H1 (cell line): ENCODE results near the gene SHMT2. TPM values are rescaled to one million over a fixed set of nuclear protein-coding genes. Genes with fewer than 3 reads are reported as not detected.
A peak's percentile ranks its signal among the peaks of the same experiment; 100 is the strongest.

ENCODE experiments used
- CTCF ChIA-PET: fragments of 300-600 bp; sonication (Branson Sonifier 250); formaldehyde crosslinking; loops from one replicate; lab custom pipeline; 2021; ENCODE audit not compliant: partially characterized antibody; lab: Charles Lee
- POLR2A ChIA-PET: fragments of 300-600 bp; sonication (Branson Sonifier 250); formaldehyde crosslinking; loops from one replicate; lab custom pipeline; 2021; ENCODE audit warnings: inconsistent platforms; ENCODE audit not compliant: partially characterized antibody; lab: Charles Lee
- DNase-seq, 2 experiments: peaks; one replicate each; pipeline versions ENCODE4 v3.0.0 to v3.0.0-alpha.2; 2010 to 2022; ENCODE audit warnings: low spot score in 2 of 2, low read depth in 1 of 2, mixed read lengths in 1 of 2
- FAIRE-seq: peaks from 2 replicates; lab custom pipeline; 2011; peaks lifted over from hg19 to GRCh38; lab: Jason Lieb, UNC
- H2AFZ ChIP-seq: 2 replicates; pipeline ENCODE4 v1.8.1; 2012; ENCODE audit warnings: low read length, inconsistent platforms
- H2AK5ac ChIP-seq: 2 replicates; pipeline ENCODE4 v1.6.1; 2013; ENCODE audit warnings: low read depth, low read length
- H2BK120ac ChIP-seq: replicated peaks from 2 replicates; pipeline ENCODE3; 2013; ENCODE audit warnings: low read depth, low read length, inconsistent platforms
- H2BK12ac ChIP-seq: 2 replicates; pipeline ENCODE4 v1.6.1; 2013; ENCODE audit warnings: low read depth, low read length
- H2BK15ac ChIP-seq: 2 replicates; pipeline ENCODE4 v1.6.1; 2013; ENCODE audit warnings: low read length
- H2BK20ac ChIP-seq: 2 replicates; pipeline ENCODE4 v1.6.1; 2013; ENCODE audit warnings: low read length
- H2BK5ac ChIP-seq: 2 replicates; pipeline ENCODE4 v1.6.1; 2013; ENCODE audit warnings: low read depth, low read length
- H3K14ac ChIP-seq: 2 replicates; pipeline ENCODE4 v1.6.1; 2013; ENCODE audit warnings: inconsistent platforms; ENCODE audit not compliant: insufficient read length
- H3K18ac ChIP-seq: 2 replicates; pipeline ENCODE4 v1.6.1; 2013; ENCODE audit warnings: low read length; ENCODE audit errors: extremely low read depth
- H3K23ac ChIP-seq: 2 replicates; pipeline ENCODE4 v1.6.1; 2013; ENCODE audit warnings: inconsistent platforms; ENCODE audit not compliant: insufficient read length
- H3K23me2 ChIP-seq: 2 replicates; pipeline ENCODE4 v1.6.1; 2013; ENCODE audit warnings: low read depth, low read length
- H3K27ac ChIP-seq: 2 replicates; pipeline ENCODE4 v1.6.1; 2011; ENCODE audit warnings: low read depth, low read length, inconsistent platforms
- H3K27me3 ChIP-seq, 4 experiments: replicated peaks in 1 of 4; 1 replicate in 1 of 4; 2 replicates in 3 of 4; pipeline versions ENCODE4 v1.6.1 to v1.8.1; 2011 to 2013; ENCODE audit warnings: low read length in 3 of 4, mild to moderate bottlenecking in 3 of 4, inconsistent platforms in 2 of 4, mixed read lengths in 2 of 4, moderate library complexity in 1 of 4; ENCODE audit not compliant: control insufficient read depth in 3 of 4, insufficient read depth in 3 of 4; ENCODE audit errors: extremely low read depth in 1 of 4
- H3K36me3 ChIP-seq, 4 experiments: 2 replicates each; pipeline versions ENCODE4 v1.6.1 to v1.8.1; 2011 to 2013; ENCODE audit warnings: mild to moderate bottlenecking in 4 of 4, low read length in 3 of 4, moderate library complexity in 2 of 4, control low read depth in 1 of 4, inconsistent platforms in 1 of 4; ENCODE audit not compliant: insufficient read depth in 4 of 4, control insufficient read depth in 2 of 4
- H3K4ac ChIP-seq: replicated peaks from 2 replicates; pipeline ENCODE3; 2013; ENCODE audit warnings: low read length, low read depth, mixed read lengths, inconsistent platforms; ENCODE audit not compliant: insufficient read length
- H3K4me1 ChIP-seq, 4 experiments: replicated peaks in 1 of 4; 1 replicate in 1 of 4; 2 replicates in 3 of 4; pipeline versions ENCODE4 v1.6.1 to v1.8.1; 2011 to 2013; ENCODE audit warnings: low read length in 3 of 4, inconsistent platforms in 2 of 4, mixed read lengths in 1 of 4; ENCODE audit not compliant: insufficient read depth in 4 of 4, control insufficient read depth in 3 of 4
- H3K4me2 ChIP-seq, 2 experiments: 2 replicates each; pipeline versions ENCODE4 v1.6.1 to v1.8.1; 2011 to 2013; ENCODE audit warnings: low read depth in 2 of 2, low read length in 2 of 2, control low read depth in 1 of 2, inconsistent platforms in 1 of 2, mild to moderate bottlenecking in 1 of 2; ENCODE audit not compliant: insufficient read depth in 1 of 2
- H3K4me3 ChIP-seq, 4 experiments: fragments of 200-600, 300-600 bp in 1 of 4; sonication (generic), shearing (Covaris generic), sonication (Bioruptor Twin) in 1 of 4; 2 replicates each; pipeline versions ENCODE4 v1.5.1 to v1.8.1; 2011 to 2016; ENCODE audit warnings: low read length in 4 of 4, low read depth in 3 of 4, control low read depth in 2 of 4, inconsistent platforms in 2 of 4, mild to moderate bottlenecking in 2 of 4, mixed read lengths in 1 of 4, moderate library complexity in 1 of 4; ENCODE audit not compliant: insufficient read depth in 2 of 4; ENCODE audit errors: extremely low read depth in 1 of 4
- H3K56ac ChIP-seq: replicated peaks from 2 replicates; pipeline ENCODE3; 2013; ENCODE audit warnings: low read depth, mild to moderate bottlenecking, mixed read lengths, low read length, inconsistent platforms; ENCODE audit not compliant: insufficient read length
- H3K79me1 ChIP-seq: 2 replicates; pipeline ENCODE4 v1.6.1; 2013; ENCODE audit warnings: low read depth, low read length, control low read depth
- H3K79me2 ChIP-seq, 2 experiments: 2 replicates each; pipeline versions ENCODE4 v1.6.1 to v1.8.1; 2012 to 2013; ENCODE audit warnings: low read length in 2 of 2, mild to moderate bottlenecking in 2 of 2, inconsistent platforms in 1 of 2; ENCODE audit not compliant: insufficient read depth in 2 of 2, control insufficient read depth in 1 of 2
- H3K9ac ChIP-seq, 4 experiments: replicated peaks in 1 of 4; 1 replicate in 1 of 4; 2 replicates in 3 of 4; pipeline versions ENCODE4 v1.6.1 to v1.8.1; 2011 to 2013; ENCODE audit warnings: low read depth in 3 of 4, low read length in 3 of 4, control low read depth in 2 of 4, mild to moderate bottlenecking in 2 of 4, moderate library complexity in 2 of 4, inconsistent platforms in 1 of 4; ENCODE audit errors: extremely low read depth in 1 of 4
- H3K9me3 ChIP-seq, 2 experiments: 2 replicates each; pipeline versions ENCODE4 v1.6.1 to v1.8.1; 2012 to 2013; ENCODE audit warnings: mild to moderate bottlenecking in 2 of 2, moderate library complexity in 2 of 2, control low read depth in 1 of 2, inconsistent platforms in 1 of 2, low read depth in 1 of 2, low read length in 1 of 2, mixed read lengths in 1 of 2; ENCODE audit not compliant: insufficient read depth in 2 of 2
- H4K20me1 ChIP-seq, 2 experiments: replicated peaks in 1 of 2; 2 replicates each; pipeline versions ENCODE3 to v1.8.1; 2011 to 2013; ENCODE audit warnings: inconsistent platforms in 2 of 2, low read length in 2 of 2, mild to moderate bottlenecking in 1 of 2; ENCODE audit not compliant: insufficient read depth in 2 of 2, control insufficient read depth in 1 of 2
- H4K5ac ChIP-seq: 2 replicates; pipeline ENCODE4 v1.6.1; 2013; ENCODE audit warnings: low read length, low read depth, mixed read lengths, inconsistent platforms; ENCODE audit not compliant: insufficient read length
- H4K8ac ChIP-seq: 2 replicates; pipeline ENCODE4 v1.8.0; 2013; ENCODE audit warnings: mild to moderate bottlenecking, moderate library complexity, low read length, inconsistent platforms; ENCODE audit not compliant: insufficient read depth; ENCODE audit errors: extremely low read depth
- H4K91ac ChIP-seq: replicated peaks from 2 replicates; pipeline ENCODE3; 2013; ENCODE audit warnings: low read length, mixed read lengths, inconsistent platforms; ENCODE audit not compliant: insufficient read length
- ASH2L ChIP-seq: fragments of 200-600, 300-600 bp; sonication (generic); IDR thresholded peaks from one replicate; pipeline ENCODE4 v1.7.1; 2017; ENCODE audit warnings: low read length
- BACH1 ChIP-seq: IDR thresholded peaks from 2 replicates; pipeline ENCODE4 v1.6.1; 2012; ENCODE audit warnings: low read length, improper control_type of control experiment
- CTCF ChIP-seq, 3 experiments: IDR thresholded peaks; 1 replicate in 2 of 3; 2 replicates in 1 of 3; pipeline versions ENCODE4 v1.5.1 to v1.6.1; 2011; ENCODE audit warnings: low read length in 3 of 3, mild to moderate bottlenecking in 3 of 3, inconsistent platforms in 2 of 3, low read depth in 1 of 3, moderate library complexity in 1 of 3; ENCODE audit not compliant: insufficient read depth in 1 of 3; ENCODE audit errors: control extremely low read depth in 1 of 3
- HDAC6 ChIP-seq: IDR thresholded peaks from one replicate; pipeline ENCODE4 v1.7.1; 2012; ENCODE audit warnings: low read depth, mild to moderate bottlenecking, inconsistent platforms, low read length, moderate library complexity
- RFX5 ChIP-seq: IDR thresholded peaks from 2 replicates; pipeline ENCODE4 v1.6.1; 2011; ENCODE audit warnings: low read depth, low read length, improper control_type of control experiment, borderline replicate concordance
- RXRA ChIP-seq: IDR thresholded peaks from 2 replicates; pipeline ENCODE4 v1.6.1; 2011; ENCODE audit warnings: low read depth, mild to moderate bottlenecking, low read length, moderate library complexity; ENCODE audit not compliant: insufficient read depth
- SIX5 ChIP-seq: IDR thresholded peaks from 2 replicates; pipeline ENCODE4 v1.6.1; 2011; ENCODE audit warnings: mild to moderate bottlenecking, low read depth, low read length
- SP1 ChIP-seq: IDR thresholded peaks from 2 replicates; pipeline ENCODE4 v1.6.1; 2011; ENCODE audit warnings: low read depth, low read length
- SP4 ChIP-seq: IDR thresholded peaks from 2 replicates; pipeline ENCODE4 v1.6.1; 2012; ENCODE audit warnings: low read length, inconsistent platforms
- TCF12 ChIP-seq: IDR thresholded peaks from 2 replicates; pipeline ENCODE4 v1.6.1; 2011; ENCODE audit warnings: low read depth, mild to moderate bottlenecking, low read length
- WGBS, 2 experiments: shearing (Covaris generic) in 1 of 2; methylation state at CpG; one replicate each; pipeline versions ENCODE4 v1.1.6 to v1.1.7; 2013 to 2015; ENCODE audit warnings: low lambda C conversion rate in 2 of 2, mixed read lengths in 2 of 2, inconsistent platforms in 1 of 2, low coverage in 1 of 2, missing lambda C conversion rate in 1 of 2; ENCODE audit not compliant: insufficient replicate concordance in 2 of 2, insufficient coverage in 1 of 2, insufficient read length in 1 of 2; ENCODE audit errors: extremely low coverage in 1 of 2, missing lambda C conversion rate in 1 of 2; 5-methylcytosine and 5-hydroxymethylcytosine counted together
- polyA plus RNA-seq, 7 experiments: library from polyadenylated mRNA; depleted of rRNA in 3 of 7; stranded (reverse) in 5 of 7; unstranded in 2 of 7; fragments of >200 nt in 5 of 7; fragments of 200-250 nt in 2 of 7; gene quantifications; 1 replicate in 5 of 7; 2 replicates in 1 of 7; 4 replicates in 1 of 7; pipeline versions ENCODE4 v1.2.1 to v1.2.3, GENCODE V29; 2011 to 2013; ENCODE audit warnings: missing spikeins in 2 of 7, mixed read lengths in 2 of 7
- total RNA-seq: library from RNA; stranded (reverse); fragmentation: NEBNext Ultra II Directional; extraction: Animal tissue kit (Norgen Biotek cat#: 25700); gene quantifications from 2 replicates; pipeline ENCODE4 v1.2.1, GENCODE V29; 2021

Gene SHMT2
- total and polyA plus RNA-seq, 2 of the 8 experiments (the other 6 are each of a cell fraction or from before 2014, with no cell fraction given), result 274 to 520 TPM

- Histone ChIP-seq H3K23ac (no peak overlapping the region), H2AK5ac (no peak overlapping the region), H2BK15ac (0 out of 2 replicates have a peak overlapping the region, but pooled peaks have one; percentile 88), H3K9ac (no peak overlapping the region), H3K27me3 (peaks cover 33 to 44% (median 42%) of the 10 kb centered on the region in 4 experiments), H3K36me3 (peaks cover 5 to 36% (median 21%) of the 10 kb centered on the region in 4 experiments; a peak in 7 of 8 replicates), H3K56ac (no peak overlapping the region), H3K4me1 (peaks cover 9 to 35% (median 25%) of the 10 kb centered on the region in 4 experiments), H4K20me1 (peaks cover 9 to 20% of the 10 kb centered on the region in 2 experiments), H3K27ac (no peak overlapping the region), H4K91ac (no peak overlapping the region), H3K4ac (no peak overlapping the region), H2BK20ac (no peak overlapping the region), H2BK120ac (no peak overlapping the region), H3K18ac (no peak overlapping the region), H3K23me2 (peaks cover 7% of the 10 kb centered on the region; the same call in 1 of the 2 replicates), H3K79me2 (no peaks in the 10 kb centered on the region), H3K9me3 (no peaks in the 10 kb centered on the region), H2BK12ac (no peak overlapping the region), H4K8ac (peak overlapping the region; percentile 41; the same call in 1 of the 2 replicates), H3K79me1 (no peaks in the 10 kb centered on the region), H3K14ac (no peak overlapping the region), H4K5ac (no peak overlapping the region), H3K4me2 (peak overlapping the region; percentile 2 to 47), H3K4me3 (peak overlapping the region in 3 of 4 experiments; percentile 4 to 13 (median 12); a peak in 3 of 8 replicates), H2BK5ac (no peak overlapping the region), H2AFZ (no peak overlapping the region)
- POLR2A ChIA-PET, result interaction anchor here (0.8 to 8.8 kb wide), 15 partner anchors 9 to 102 kb away, joined by 3 to 686 read pairs (median 5); partner anchors contain the start of genes SHMT2 and STAT6
- DNase-seq, result peak in 1 of 2 experiments; percentile 92
- CTCF ChIA-PET, result interaction anchor here (0.6 to 10.1 kb wide), 39 partner anchors 10 to 486 kb away, joined by 3 to 726 read pairs (median 4); partner anchors contain the start of genes LRP1, SHMT2, STAC3 and STAT6
- 4% methylated on average over 10 of the region's 16 CpGs; no CpG with 5 or more reads in 1 of the 2 experiments for WGBS, 2 experiments
- no peak for FAIRE-seq
- TF ChIP-seq SP4 (no peak), SIX5 (no peak), CTCF (IDR thresholded peaks at IDR 0.05; ENCODE audit: control extremely low read depth in 1 of 3, insufficient read depth in 1 of 3, low read depth in 1 of 3, low read length in 3 of 3) (peak in 2 of 3 experiments; percentile 88 to 90; a peak in 3 of 4 replicates), TCF12 (no peak), HDAC6 (no peak), BACH1 (no peak), SP1 (no peak), ASH2L (no peak), RFX5 (no peak), RXRA (no peak)
Observed at GRCh38 chr12:57213058-57213715, 16.3 kb upstream of the SHMT2 start.
